KMS-11 (cell line): Measurements from ENCODE around the gene PHF21B.

Experiments
- H2AFZ ChIP-seq: fragments of 200-600 bp; sonication (generic); 2 replicates; pipeline ENCODE4 v1.6.1; 2016; ENCODE audit warnings: antibody characterized with exemption, mixed run types, low read depth
- H3K27ac ChIP-seq: fragments of 200-600 bp; sonication (generic); 2 replicates; pipeline ENCODE4 v1.6.1; 2016; ENCODE audit warnings: mild to moderate bottlenecking, mixed run types
- H3K27me3 ChIP-seq: fragments of 200-600 bp; sonication (generic); 2 replicates; pipeline ENCODE4 v1.6.1; 2017; ENCODE audit warnings: mild to moderate bottlenecking, low read depth, mixed run types, moderate library complexity; ENCODE audit not compliant: insufficient read depth
- H3K36me3 ChIP-seq: fragments of 200-600 bp; sonication (generic); 2 replicates; pipeline ENCODE4 v1.6.1; 2017; ENCODE audit warnings: mild to moderate bottlenecking, mixed run types; ENCODE audit not compliant: insufficient read depth
- H3K4me1 ChIP-seq: fragments of 200-600 bp; sonication (generic); 2 replicates; pipeline ENCODE4 v1.6.1; 2016; ENCODE audit warnings: mild to moderate bottlenecking, low read depth, mixed run types; ENCODE audit not compliant: poor library complexity, severe bottlenecking
- H3K4me2 ChIP-seq: fragments of 200-600 bp; sonication (generic); 2 replicates; pipeline ENCODE4 v1.7.0; 2016; ENCODE audit warnings: mild to moderate bottlenecking, mixed run types
- H3K4me3 ChIP-seq: fragments of 200-600 bp; sonication (generic); IDR thresholded peaks from 2 replicates; pipeline ENCODE4 v1.6.1; 2017; ENCODE audit warnings: low read depth, low read length, mixed read lengths; ENCODE audit not compliant: insufficient read depth
- H3K79me2 ChIP-seq: fragments of 200-600 bp; sonication (generic); 2 replicates; pipeline ENCODE4 v1.6.1; 2016; ENCODE audit warnings: low read depth, mixed run types; ENCODE audit not compliant: insufficient read depth
- H3K9ac ChIP-seq: fragments of 200-600 bp; sonication (generic); 2 replicates; pipeline ENCODE4 v1.6.1; 2016; ENCODE audit warnings: mild to moderate bottlenecking, mixed run types
- H4K20me1 ChIP-seq: fragments of 200-600 bp; sonication (generic); 2 replicates; pipeline ENCODE4 v1.6.1; 2016; ENCODE audit warnings: mild to moderate bottlenecking, mixed run types; ENCODE audit not compliant: insufficient read depth
- TF ChIP-seq, protein P1 (sequence below): fragments of 200-600 bp; sonication (generic); conservative IDR thresholded peaks from 2 replicates; pipeline ENCODE4 v1.6.1; 2017; ENCODE audit warnings: low read depth, mild to moderate bottlenecking, antibody characterized with exemption, low read length, moderate library complexity, mixed read lengths

The PHF21B gene

DNA sequence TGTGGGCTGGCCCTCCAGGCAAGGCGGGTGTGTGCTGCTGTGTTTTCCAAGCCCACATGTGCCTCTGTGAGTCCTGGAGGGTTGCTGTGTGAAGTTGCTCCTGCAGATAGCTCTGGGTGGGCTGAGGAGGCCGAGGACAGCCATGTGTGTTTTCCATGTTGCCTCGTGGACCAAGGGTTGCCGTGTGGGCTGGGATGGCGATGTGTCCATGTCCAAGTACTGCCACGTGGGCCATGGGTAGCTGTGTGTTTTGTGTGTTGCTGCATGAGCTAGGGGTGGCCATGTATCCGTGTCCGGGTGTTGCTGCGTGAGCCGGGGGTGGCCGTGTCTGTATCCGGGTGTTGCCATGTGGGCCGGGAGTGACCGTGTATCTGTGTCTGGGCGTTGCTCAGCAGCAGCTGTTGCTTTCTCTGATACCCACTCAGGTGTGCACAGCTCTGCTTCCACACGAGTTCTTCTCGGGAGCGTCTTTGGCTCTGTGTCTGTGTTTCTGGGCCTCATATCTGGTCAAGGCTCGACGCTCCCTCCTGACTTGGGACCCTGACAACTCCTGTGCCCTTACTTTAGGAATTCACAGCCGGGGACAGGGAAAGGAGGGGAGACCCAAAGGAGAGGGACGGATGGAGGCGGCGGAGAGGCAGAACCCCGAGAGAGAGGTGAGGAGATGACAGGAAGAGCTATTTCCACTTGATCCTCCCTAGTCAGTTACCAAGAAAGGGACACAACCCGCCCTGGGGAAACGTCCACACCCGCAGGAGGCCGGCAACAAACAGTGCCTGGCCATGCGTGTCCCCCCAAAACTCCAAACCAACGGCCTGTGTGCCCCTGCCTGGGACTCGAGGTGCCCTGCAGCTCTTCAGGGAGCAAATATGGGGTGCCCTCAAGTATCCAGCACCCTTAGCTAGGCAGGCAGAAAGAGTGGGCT is 83.1 kb downstream of the PHF21B start:
- no peaks in the 10 kb centered on the region for H3K4me1 ChIP-seq
- TF ChIP-seq, protein P1, sequence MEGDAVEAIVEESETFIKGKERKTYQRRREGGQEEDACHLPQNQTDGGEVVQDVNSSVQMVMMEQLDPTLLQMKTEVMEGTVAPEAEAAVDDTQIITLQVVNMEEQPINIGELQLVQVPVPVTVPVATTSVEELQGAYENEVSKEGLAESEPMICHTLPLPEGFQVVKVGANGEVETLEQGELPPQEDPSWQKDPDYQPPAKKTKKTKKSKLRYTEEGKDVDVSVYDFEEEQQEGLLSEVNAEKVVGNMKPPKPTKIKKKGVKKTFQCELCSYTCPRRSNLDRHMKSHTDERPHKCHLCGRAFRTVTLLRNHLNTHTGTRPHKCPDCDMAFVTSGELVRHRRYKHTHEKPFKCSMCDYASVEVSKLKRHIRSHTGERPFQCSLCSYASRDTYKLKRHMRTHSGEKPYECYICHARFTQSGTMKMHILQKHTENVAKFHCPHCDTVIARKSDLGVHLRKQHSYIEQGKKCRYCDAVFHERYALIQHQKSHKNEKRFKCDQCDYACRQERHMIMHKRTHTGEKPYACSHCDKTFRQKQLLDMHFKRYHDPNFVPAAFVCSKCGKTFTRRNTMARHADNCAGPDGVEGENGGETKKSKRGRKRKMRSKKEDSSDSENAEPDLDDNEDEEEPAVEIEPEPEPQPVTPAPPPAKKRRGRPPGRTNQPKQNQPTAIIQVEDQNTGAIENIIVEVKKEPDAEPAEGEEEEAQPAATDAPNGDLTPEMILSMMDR, result no peak

DNA sequence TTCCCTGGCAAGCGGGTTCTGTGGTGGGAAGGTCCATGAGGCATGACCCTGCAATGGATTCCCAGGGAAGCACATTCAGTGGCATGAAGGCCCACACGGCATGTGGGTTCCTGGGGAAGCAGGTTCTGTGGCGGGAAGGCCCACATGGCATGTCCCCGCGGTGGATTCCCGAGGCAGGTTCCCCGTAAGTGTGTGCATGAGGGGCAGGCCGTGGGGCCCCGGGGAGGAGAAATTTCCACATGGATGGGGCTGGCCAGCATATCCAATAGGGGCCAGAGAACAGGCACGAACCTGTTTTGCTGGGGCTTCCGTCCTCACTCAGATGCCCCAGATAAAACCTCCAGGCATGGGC is 83.7 kb downstream of the PHF21B start:
- TF ChIP-seq, protein P1, result no peak
- Histone ChIP-seq H3K27me3 (peaks cover 13% of the 10 kb centered on the region), H4K20me1 (no peaks in the 10 kb centered on the region), H3K36me3 (no peaks in the 10 kb centered on the region), H3K9ac (no peak overlapping the region), H2AFZ (no peak overlapping the region), H3K79me2 (no peaks in the 10 kb centered on the region), H3K27ac (no peak overlapping the region), H3K4me3 (no peak overlapping the region), H3K4me2 (no peak overlapping the region), H3K4me1 (no peaks in the 10 kb centered on the region)

More for the DNA sequence above, 83.1 kb downstream of the PHF21B start:
- Histone ChIP-seq H3K4me2 (no peak overlapping the region), H3K79me2 (no peaks in the 10 kb centered on the region), H4K20me1 (no peaks in the 10 kb centered on the region), H3K36me3 (no peaks in the 10 kb centered on the region), H3K27ac (no peak overlapping the region), H3K4me3 (no peak overlapping the region), H2AFZ (no peak overlapping the region), H3K27me3 (peaks cover 12% of the 10 kb centered on the region), H3K9ac (no peak overlapping the region)

DNA sequence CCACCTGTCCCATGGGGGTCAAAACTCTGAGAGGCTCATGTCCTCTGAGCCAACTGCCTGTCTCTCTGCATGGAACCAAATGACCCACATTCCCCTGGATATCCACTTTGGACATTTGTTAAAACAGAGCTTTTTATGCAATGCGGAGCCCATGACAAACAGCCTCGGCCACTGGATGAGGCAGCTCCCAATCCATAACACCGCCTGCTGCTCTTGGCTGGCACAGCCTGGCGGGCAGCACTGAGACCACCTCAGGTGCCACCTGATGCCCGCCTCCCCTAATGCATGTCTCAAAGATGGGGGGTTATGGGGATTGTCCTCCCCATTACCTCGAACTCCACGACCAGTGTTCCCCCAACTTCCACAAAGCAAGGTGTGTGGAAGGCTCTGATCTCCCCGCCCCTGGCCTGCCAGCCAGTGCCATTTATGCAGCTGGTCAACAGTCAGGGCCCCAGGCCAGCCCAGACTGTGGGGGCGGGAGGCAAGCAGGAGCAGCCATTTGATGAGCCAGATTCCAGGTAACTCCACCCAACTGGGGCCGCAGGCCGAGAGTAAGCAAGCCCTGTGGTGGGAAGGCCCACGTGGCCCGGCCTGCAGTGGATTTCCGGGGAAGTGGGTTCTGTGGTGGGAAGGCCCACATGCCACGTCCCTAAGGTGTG is 84.2 kb downstream of the PHF21B start:
- Histone ChIP-seq H3K27ac (no peak overlapping the region), H3K27me3 (peaks cover 18% of the 10 kb centered on the region), H3K4me1 (no peaks in the 10 kb centered on the region), H3K4me3 (no peak overlapping the region), H3K36me3 (no peaks in the 10 kb centered on the region), H3K9ac (no peak overlapping the region), H2AFZ (no peak overlapping the region), H3K4me2 (no peak overlapping the region), H3K79me2 (no peaks in the 10 kb centered on the region), H4K20me1 (no peaks in the 10 kb centered on the region)
- TF ChIP-seq, protein P1, result no peak

DNA sequence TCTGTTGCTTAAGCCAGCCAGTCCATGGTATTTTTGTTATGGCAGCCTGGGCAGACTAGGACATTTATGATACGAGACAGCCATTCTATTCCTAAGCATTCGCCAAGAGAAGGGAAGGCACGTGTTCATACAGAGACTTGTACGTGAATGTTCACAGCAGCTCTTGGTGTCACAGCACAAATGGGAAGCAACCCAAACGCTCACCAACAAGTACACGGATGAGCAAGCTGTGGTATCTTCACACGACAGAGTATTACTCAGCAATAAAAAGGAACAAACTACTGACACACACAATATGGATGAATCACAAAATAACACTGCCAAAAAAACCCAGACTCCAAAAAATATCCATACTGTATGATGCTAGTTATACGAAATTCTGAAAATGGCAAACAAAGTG is 85.1 kb downstream of the PHF21B start:
- H4K20me1 ChIP-seq, result no peaks in the 10 kb centered on the region
- no peaks in the 10 kb centered on the region for H3K79me2 ChIP-seq
- no peak overlapping the region for H3K4me2 ChIP-seq
- no peak overlapping the region for H3K9ac ChIP-seq
- no peak overlapping the region for H2AFZ ChIP-seq
- no peaks in the 10 kb centered on the region for H3K36me3 ChIP-seq
- H3K27me3 ChIP-seq, result peaks cover 19% of the 10 kb centered on the region
- no peak overlapping the region for H3K27ac ChIP-seq
- no peaks in the 10 kb centered on the region for H3K4me1 ChIP-seq
- H3K4me3 ChIP-seq, result no peak overlapping the region
- TF ChIP-seq, protein P1, result no peak
